Measurements from ENCODE around the gene KYNU.

Gene KYNU

GRCh38 chr2:142907653-142908052 is 30.2 kb downstream of the KYNU start:
- peak; percentile 65 for DNase-seq (ENCODE audit: low read depth)
- no peak for TF ChIP-seq CTCF (IDR thresholded peaks at IDR 0.05; ENCODE audit: insufficient read depth, low read depth, low read length, missing control alignments)
- peak overlapping the region; percentile 7 for H3K4me3 ChIP-seq (ENCODE audit: low read length)

- no peak for TF ChIP-seq CTCF (IDR thresholded peaks at IDR 0.05; ENCODE audit: insufficient read depth, low read depth, low read length, missing control alignments)
- peak; percentile 18 for DNase-seq (ENCODE audit: low read depth)
- H3K4me3 ChIP-seq (ENCODE audit: low read length), result no peak overlapping the region
Measured at GRCh38 chr2:142914507-142915313, 37.2 kb downstream of the KYNU start.

GRCh38 chr2:142915502-142915901 is 38.0 kb downstream of the KYNU start:
- DNase-seq (ENCODE audit: low read depth), result no peak
- H3K4me3 ChIP-seq (ENCODE audit: low read length), result no peak overlapping the region
- TF ChIP-seq CTCF (IDR thresholded peaks at IDR 0.05; ENCODE audit: insufficient read depth, low read depth, low read length, missing control alignments), result no peak

- H3K4me3 ChIP-seq (ENCODE audit: low read length), result no peak overlapping the region
- no peak for TF ChIP-seq CTCF (IDR thresholded peaks at IDR 0.05; ENCODE audit: insufficient read depth, low read depth, low read length, missing control alignments)
- DNase-seq (ENCODE audit: low read depth), result no peak
Measured at GRCh38 chr2:142918624-142919023, 41.2 kb downstream of the KYNU start.

- TF ChIP-seq CTCF (IDR thresholded peaks at IDR 0.05; ENCODE audit: insufficient read depth, low read depth, low read length, missing control alignments), result no peak
- no peak overlapping the region for H3K4me3 ChIP-seq (ENCODE audit: low read length)
- peak; percentile 46 for DNase-seq (ENCODE audit: low read depth)
Measured at GRCh38 chr2:142920571-142920970, 43.1 kb downstream of the KYNU start.

- H3K4me3 ChIP-seq (ENCODE audit: low read length), result no peak overlapping the region
- no peak for TF ChIP-seq CTCF (IDR thresholded peaks at IDR 0.05; ENCODE audit: insufficient read depth, low read depth, low read length, missing control alignments)
- no peak for DNase-seq (ENCODE audit: low read depth)
Measured at GRCh38 chr2:142926445-142926844, 49.0 kb downstream of the KYNU start.
